Upper lobe of right lung (tissue), 1 donor: ENCODE data around the gene NHERF2. TPM values are rescaled to one million over a fixed set of nuclear protein-coding genes. Genes with fewer than 3 reads are reported as not detected.
A peak's percentile ranks its signal among the peaks of the same experiment; 100 is the strongest.
"Not testable (repeated sequence)": the region's sequence is repeated elsewhere in the genome, so short reads cannot be mapped to it uniquely, and the experiment has no call there.

Source experiments
- ATAC-seq: fragments of 200-7000 bp; cut with Tn5 transposase; one replicate; pipeline ENCODE4 v1.9.1; 2020; ENCODE audit warnings: mild to moderate bottlenecking, moderate library complexity
- DNase-seq: peaks from one replicate; pipeline ENCODE4 v3.0.0-alpha.2; 2020
- H3K27ac ChIP-seq: fragments of 200-600 bp; one replicate; pipeline ENCODE4 v1.8.0; 2022
- H3K27me3 ChIP-seq: fragments of 200-600 bp; one replicate; pipeline ENCODE4 v1.8.0; 2022; ENCODE audit warnings: mild to moderate bottlenecking
- H3K36me3 ChIP-seq: fragments of 200-600 bp; one replicate; pipeline ENCODE4 v1.8.0; 2022
- H3K4me1 ChIP-seq: fragments of 200-600 bp; one replicate; pipeline ENCODE4 v1.8.0; 2022
- H3K4me3 ChIP-seq: fragments of 200-600 bp; one replicate; pipeline ENCODE4 v1.8.0; 2022; ENCODE audit warnings: mild to moderate bottlenecking
- H3K9me3 ChIP-seq: fragments of 200-600 bp; one replicate; pipeline ENCODE4 v1.8.0; 2022
- CTCF ChIP-seq: fragments of 200-600 bp; IDR thresholded peaks from one replicate; pipeline ENCODE4 v1.8.0; 2022; ENCODE audit warnings: antibody characterized with exemption
- intact Hi-C: fragments of 100-400 bp; cut with DNase I; formaldehyde crosslinking; loops from one replicate; pipeline ENCODE4 v1.11.0; 2022
- total RNA-seq: library from RNA; stranded (reverse); fragmentation: NEBNext Ultra II Directional; extraction: Animal tissue kit (Norgen Biotek cat#: 25700); gene quantifications from one replicate; pipeline ENCODE4 v1.2.1, GENCODE V29; 2021
- donor health status: DM: no; HTN: yes; CAD: no; lungs with severe emphysema.

Gene NHERF2
- total RNA-seq, 1 donor from 2014 or later = 363 TPM

- no peak for ATAC-seq
- TF ChIP-seq CTCF = no peak
- H3K4me3 ChIP-seq = peak overlapping the region; percentile 72
- H3K27ac ChIP-seq = peak overlapping the region; percentile 66
- DNase-seq = no peak
- no peaks in the 10 kb centered on the region for H3K27me3 ChIP-seq
- intact Hi-C loops = no loop called here
- H3K36me3 ChIP-seq = peaks cover 26% of the 10 kb centered on the region
- no peaks in the 10 kb centered on the region for H3K9me3 ChIP-seq
- H3K4me1 ChIP-seq = peaks cover 56% of the 10 kb centered on the region
Measured at GRCh38 chr16:2029350-2029749, 2.6 kb downstream of the NHERF2 start.

GRCh38 chr16:2030036-2030435 is 3.3 kb downstream of the NHERF2 start:
- no peak for TF ChIP-seq CTCF
- peaks cover 59% of the 10 kb centered on the region for H3K4me1 ChIP-seq
- no peaks in the 10 kb centered on the region for H3K27me3 ChIP-seq
- peak overlapping the region; percentile 72 for H3K4me3 ChIP-seq
- H3K27ac ChIP-seq = peak overlapping the region; percentile 66
- no peaks in the 10 kb centered on the region for H3K9me3 ChIP-seq
- intact Hi-C loops = no loop called here
- ATAC-seq = no peak
- DNase-seq = no peak
- peaks cover 26% of the 10 kb centered on the region for H3K36me3 ChIP-seq

- Histone ChIP-seq H3K4me3 (peak overlapping the region; percentile 72), H3K9me3 (no peaks in the 10 kb centered on the region), H3K27ac (peak overlapping the region; percentile 93), H3K36me3 (peaks cover 26% of the 10 kb centered on the region), H3K4me1 (peaks cover 61% of the 10 kb centered on the region), H3K27me3 (no peaks in the 10 kb centered on the region)
- intact Hi-C loops = no loop called here
- DNase-seq (peak; percentile 71), ATAC-seq (no peak)
- no peak for TF ChIP-seq CTCF
Measured at GRCh38 chr16:2031081-2031577, 4.4 kb downstream of the NHERF2 start.

- no peaks in the 10 kb centered on the region for H3K9me3 ChIP-seq
- peak overlapping the region; percentile 93 for H3K27ac ChIP-seq
- DNase-seq = no peak
- peak overlapping the region; percentile 56 for H3K4me3 ChIP-seq
- no peaks in the 10 kb centered on the region for H3K27me3 ChIP-seq
- TF ChIP-seq CTCF = no peak
- intact Hi-C loops = no loop called here
- peaks cover 34% of the 10 kb centered on the region for H3K36me3 ChIP-seq
- peaks cover 71% of the 10 kb centered on the region for H3K4me1 ChIP-seq
- no peak for ATAC-seq
Measured at GRCh38 chr16:2032285-2033056, 5.8 kb downstream of the NHERF2 start.

- H3K27me3 ChIP-seq = no peaks in the 10 kb centered on the region
- intact Hi-C loops = no loop called here
- peak; percentile 54 for ATAC-seq
- peak; percentile 78 for DNase-seq
- H3K4me3 ChIP-seq = peak overlapping the region; percentile 56
- peaks cover 39% of the 10 kb centered on the region for H3K36me3 ChIP-seq
- no peaks in the 10 kb centered on the region for H3K9me3 ChIP-seq
- peak overlapping the region; percentile 93 for H3K27ac ChIP-seq
- no peak for TF ChIP-seq CTCF
- peaks cover 72% of the 10 kb centered on the region for H3K4me1 ChIP-seq
Measured at GRCh38 chr16:2033057-2033908, 6.6 kb downstream of the NHERF2 start.

GRCh38 chr16:2033909-2034695 is 7.4 kb downstream of the NHERF2 start:
- H3K4me3 ChIP-seq = peak overlapping the region; percentile 56
- H3K9me3 ChIP-seq, H3K27me3 ChIP-seq, DNase-seq, ATAC-seq, intact Hi-C loops: not testable (repeated sequence)
- H3K27ac ChIP-seq = peak overlapping the region; percentile 94
- peaks cover 39% of the 10 kb centered on the region for H3K36me3 ChIP-seq
- peaks cover 76% of the 10 kb centered on the region for H3K4me1 ChIP-seq
